GM19023 (cell line): ENCODE results near the gene GMDS.

Experiments
- ATAC-seq: cut with Tn5 transposase; IDR thresholded peaks from one replicate; pipeline ENCODE4 v1.9.1; 2021; ENCODE audit warnings: mild to moderate bottlenecking, moderate library complexity; ENCODE audit not compliant: unreplicated experiment

The GMDS gene

GRCh38 chr6:2182251-2182650 is 63.2 kb downstream of the GMDS start:
- no peak for ATAC-seq

DNA sequence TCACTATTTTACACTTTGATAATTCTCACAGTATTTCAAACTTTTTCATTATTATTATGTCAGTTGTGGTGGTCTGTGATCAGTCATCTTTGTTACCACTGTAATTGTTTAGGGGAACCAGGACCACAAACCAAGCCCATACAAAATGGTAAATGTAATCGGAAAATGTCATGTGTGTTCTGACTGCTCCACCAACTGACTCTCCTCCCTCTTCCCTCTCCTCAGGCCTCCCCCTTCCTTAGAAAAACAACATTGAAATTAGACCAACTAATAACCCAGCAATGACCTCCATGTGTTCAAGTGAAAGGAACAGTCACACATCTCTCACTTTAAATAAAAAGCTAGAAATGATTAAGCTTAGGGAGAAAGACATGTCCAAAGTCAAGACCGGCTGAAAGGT is 63.8 kb downstream of the GMDS start:
- no peak for ATAC-seq

DNA sequence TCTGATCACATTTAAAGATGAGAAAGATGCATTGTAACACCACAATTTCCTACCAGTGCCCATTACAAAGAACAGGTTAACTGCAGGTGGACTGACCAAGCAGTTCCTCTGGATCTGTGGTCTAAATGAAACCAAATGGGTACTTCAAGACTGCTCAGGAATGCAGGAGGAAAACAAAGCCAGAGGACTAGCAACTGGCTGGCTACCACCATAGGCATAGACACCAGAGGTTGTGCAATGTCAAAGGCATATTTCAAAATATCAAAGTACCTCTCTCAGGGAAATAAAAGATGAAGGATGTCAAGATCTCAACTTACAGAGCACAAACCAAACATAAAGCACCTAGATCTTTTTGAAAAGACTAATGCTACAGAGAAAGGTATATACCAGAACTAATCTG is 65.5 kb downstream of the GMDS start:
- ATAC-seq = no peak

DNA sequence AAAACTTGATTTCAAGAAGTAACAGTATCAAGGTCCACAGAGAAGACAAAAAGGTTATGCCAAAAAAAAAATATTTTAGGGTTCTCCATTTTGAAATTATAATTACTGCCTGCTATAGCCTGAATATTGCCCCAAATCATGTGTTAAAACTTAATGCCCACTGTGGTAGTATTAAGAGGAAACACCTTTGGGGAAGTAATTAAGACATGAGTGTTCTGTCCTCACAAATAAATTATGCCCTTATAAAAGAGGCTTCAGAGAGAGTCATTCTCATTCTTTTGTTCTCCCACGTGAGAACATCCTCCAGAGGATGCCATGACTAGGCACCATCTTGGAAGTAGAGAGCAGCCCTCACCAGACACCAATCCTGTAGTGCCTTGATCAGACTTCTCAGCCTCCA is 66.2 kb downstream of the GMDS start:
- no peak for ATAC-seq

DNA sequence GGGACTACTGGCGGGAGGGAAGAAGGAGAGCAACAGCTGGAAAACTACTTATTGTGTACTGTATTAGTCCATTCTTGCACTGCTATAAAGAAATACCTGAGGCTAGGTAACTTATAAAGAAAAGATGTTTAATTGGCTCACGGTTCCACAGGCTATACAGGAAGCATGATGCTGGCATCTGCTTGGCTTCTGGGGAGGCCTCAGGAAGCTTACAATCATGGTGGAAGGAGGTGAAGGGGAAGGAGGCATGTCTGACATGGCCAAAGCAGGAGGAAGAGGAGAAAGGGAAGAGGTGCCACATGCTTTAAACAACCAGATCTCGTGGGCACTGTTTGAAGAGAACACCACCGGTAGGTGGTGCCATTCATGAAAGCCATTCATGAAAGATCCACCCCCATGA is 67.3 kb downstream of the GMDS start:
- ATAC-seq = no peak

DNA sequence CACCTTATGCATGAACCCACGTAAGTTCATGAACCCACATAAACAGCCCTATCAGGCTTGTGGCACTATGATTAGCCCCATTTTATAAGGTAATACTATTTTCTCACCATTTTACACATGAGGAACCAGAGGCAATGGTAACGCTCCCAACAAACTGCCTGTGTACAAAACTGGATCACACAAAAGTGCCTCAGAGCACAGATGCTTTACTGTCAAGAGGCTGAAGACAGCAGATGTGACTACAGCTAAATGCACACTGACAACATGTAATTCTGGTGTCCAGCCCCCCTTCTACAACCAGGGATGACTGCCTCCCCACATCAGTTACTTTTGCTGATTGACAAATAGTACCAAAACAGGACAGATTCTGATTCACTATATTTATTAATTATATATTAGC is 69.6 kb downstream of the GMDS start:
- no peak for ATAC-seq

GRCh38 chr6:2173203-2173961 is 72.0 kb downstream of the GMDS start:
- ATAC-seq = no peak

DNA sequence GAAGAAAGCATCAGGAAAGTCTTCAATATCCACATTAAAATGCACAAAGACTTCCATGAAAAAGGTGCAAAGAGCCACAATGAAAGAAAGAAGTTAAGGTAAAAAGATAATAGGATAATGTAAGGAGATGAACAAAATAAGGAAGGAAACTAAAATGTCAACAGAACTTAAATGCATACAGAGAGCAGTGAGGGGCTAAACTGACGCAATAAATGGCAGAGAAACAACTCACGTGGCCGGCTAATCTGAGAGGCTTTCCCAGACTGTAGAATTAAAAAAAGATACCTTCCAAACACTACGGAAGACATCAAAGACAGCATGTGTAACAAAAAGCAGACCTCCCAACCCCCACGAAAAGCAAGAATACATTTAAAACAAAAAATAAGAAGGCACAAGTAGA is 73.7 kb downstream of the GMDS start:
- no peak for ATAC-seq

GRCh38 chr6:2168480-2168879 is 76.9 kb downstream of the GMDS start:
- ATAC-seq = no peak

DNA sequence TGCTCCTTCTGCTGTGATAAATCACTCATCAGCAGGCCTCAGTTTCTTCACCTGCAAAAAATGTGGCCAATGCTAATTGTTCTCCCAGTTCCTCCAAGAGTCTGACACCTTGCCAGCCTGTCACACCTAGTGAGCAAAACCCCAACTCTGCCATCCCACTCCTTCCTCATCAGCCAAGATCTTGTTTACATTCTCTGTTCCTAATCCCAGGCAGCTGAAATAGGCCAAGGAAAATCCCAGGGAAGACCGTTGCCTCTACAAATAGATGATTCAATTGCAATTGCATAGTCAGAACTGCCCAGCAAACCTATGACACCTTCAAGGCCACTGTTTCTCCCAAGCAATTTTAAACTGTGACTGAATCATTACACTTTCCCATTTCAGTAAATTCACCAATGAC is 78.7 kb downstream of the GMDS start:
- no peak for ATAC-seq

- ATAC-seq = no peak
These were observed 80.1 kb downstream of the GMDS start for GRCh38 chr6:2165286-2165685.

DNA sequence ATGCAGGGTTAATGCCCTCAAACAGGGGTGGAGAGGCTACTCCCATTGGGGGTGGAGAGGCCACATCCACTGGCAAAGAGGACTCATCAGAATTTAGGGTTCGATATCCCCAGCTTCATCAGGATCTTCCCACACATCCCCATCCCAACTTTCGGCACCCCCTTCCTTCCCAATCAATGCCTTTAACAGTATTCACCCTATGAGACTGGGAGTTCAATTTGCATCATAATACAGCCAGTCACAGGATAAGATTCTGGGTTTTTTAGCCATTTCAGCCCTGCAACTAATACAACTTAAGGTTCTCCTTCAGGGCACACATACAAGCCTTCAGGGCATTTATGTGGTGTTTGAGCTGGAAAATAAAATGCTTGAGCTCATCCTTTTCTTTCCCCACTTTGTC is 80.9 kb downstream of the GMDS start:
- ATAC-seq = no peak

DNA sequence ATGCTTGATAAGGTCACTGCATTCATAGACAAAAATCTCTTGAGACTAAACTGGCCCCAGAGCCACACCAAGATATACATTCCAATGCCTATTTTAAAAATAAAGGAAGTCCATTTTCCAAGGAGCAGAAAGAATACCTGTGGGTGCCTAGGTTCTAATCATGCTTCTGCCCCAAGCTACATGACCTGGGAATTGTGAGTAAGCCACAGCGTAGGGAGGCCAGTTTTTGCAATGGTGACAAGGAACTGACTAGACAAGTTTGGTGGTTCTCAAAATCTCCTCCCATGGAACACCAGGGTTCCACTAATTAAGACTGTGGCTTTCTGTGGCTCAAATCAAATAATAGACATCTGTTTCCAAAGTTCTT is 83.3 kb downstream of the GMDS start:
- no peak for ATAC-seq

DNA sequence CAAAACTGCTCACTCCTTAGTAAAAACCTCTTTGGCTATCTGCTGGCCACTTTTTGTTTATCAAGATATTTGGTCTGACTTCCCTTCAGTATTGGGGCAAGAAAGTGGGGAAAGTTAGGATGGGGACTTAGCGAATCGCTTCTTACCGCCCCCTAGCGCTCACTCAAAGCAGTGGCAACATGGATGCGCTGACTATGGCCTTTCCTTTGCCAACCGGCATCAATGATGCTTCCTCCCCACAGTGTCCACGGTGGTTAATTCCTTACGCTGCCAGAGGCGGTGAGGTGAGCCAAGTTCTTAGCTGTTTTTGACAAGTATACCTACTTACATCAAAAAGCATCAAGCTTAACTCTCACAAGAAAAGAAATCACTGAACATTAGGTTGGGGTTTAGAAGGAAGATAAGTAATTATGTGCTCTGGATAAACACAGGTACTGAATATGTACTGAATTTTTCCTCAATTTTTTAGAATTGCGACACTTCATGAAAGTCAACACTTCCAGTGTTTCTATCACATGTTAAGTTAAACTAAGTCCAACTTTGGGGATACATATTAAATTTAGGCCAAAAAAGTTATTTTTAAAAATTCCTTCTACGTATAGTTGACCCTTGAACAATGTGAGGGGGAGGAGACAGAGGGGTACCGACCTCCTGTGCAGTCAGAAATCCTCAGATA is 86.7 kb downstream of the GMDS start:
- ATAC-seq = no peak

DNA sequence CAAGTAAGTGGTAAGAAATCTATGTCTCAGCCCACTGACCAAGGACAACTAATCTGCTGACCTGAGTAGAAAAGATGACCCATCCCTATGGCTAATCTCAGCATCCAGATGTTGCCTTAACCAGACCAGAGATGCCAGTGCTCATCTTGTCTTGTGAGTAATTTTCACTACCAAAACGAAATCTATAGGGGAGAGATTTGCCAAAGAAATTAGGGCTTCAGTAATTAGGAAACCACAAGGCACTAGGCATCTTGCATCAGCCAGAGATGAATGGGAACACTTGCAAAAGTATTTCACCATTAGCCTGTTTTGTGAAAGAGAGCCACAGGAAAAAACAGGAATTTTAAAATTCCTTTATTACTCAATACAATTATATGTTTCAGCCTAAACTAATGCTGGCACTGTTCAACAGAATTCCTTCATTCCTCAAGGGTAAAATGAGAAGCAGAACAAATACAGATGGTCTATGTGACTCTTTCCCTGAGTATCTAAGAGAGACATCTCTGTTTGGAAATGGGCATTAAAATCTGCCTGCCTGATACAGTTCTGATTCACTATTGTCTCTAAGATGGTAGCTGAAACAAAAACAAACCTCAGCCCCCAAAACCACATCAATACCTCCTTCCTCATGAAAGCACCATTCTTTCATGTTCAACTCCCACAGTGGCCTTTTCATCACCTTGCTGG is 87.8 kb downstream of the GMDS start:
- no peak for ATAC-seq

DNA sequence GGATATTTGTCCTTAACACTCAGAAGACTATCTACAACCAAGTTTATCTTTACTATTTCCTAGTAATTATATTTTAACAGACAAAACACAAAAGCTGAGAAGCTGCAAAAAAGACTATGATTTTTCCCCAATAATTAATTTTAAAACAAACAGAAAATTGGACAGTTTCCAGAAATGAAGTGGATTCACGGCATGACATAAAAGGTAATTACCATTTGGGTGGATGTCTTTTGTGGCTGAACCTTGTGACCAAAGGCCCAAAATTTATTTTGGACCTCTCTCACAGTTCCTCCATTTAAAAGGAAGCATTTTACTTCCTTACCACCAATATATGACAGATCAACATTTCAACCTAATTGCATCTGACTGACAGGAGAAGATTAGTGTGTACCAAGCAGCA is 90.2 kb downstream of the GMDS start:
- no peak for ATAC-seq

DNA sequence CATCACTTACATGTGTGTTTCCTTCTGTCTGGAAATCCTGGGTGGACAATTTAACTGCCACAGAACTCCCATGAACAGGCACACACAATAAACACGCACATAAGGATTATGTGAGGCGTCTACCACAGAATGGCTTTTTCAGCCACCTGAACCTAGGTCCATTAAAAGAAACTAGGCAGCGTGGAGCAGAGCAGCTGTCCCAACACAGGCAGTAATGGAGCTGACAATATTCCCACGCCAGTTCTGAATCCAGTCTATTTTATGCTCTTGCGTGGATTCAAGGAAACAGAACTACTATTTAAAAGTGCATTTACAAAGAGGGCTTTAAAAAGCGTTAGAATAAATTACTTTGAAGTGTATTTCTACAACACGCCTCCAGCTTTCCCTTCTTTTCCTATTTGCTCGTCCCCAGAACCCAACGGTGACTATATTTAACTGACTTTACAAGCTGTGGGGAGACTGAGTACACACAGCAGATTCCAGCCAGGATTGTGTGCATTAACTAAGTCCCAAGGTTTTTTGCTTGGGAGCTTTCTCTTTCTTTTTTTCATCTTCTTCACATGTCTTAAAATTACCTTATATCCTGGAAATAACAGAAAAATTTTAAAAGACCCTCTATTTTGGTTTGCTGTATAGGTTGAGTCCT is 95.9 kb downstream of the GMDS start:
- no peak for ATAC-seq

- no peak for ATAC-seq
These were observed 96.7 kb downstream of the GMDS start for GRCh38 chr6:2148748-2149147.

GRCh38 chr6:2147766-2148448 is 97.5 kb downstream of the GMDS start:
- no peak for ATAC-seq

- no peak for ATAC-seq
These were observed 98.1 kb downstream of the GMDS start for GRCh38 chr6:2147261-2147660.

- ATAC-seq = no peak
These were observed 101.2 kb downstream of the GMDS start for GRCh38 chr6:2144210-2144609.
